DMS79 (cell line): ENCODE results near the gene DMRTA1.
"Not testable (repeated sequence)": the region's sequence is repeated elsewhere in the genome, so short reads cannot be mapped to it uniquely, and the experiment has no call there.

Experiments
- DNase-seq: peaks from one replicate; lab custom pipeline; 2025; lab: John Stamatoyannopoulos, UW

The DMRTA1 gene

GRCh38 chr9:22457448-22457847, 10.8 kb downstream of the DMRTA1 start:
- no peak for DNase-seq

GRCh38 chr9:22463205-22463604, 16.6 kb downstream of the DMRTA1 start:
- DNase-seq: no peak

GRCh38 chr9:22469928-22470544, 23.4 kb downstream of the DMRTA1 start:
- no peak for DNase-seq

GRCh38 chr9:22481566-22481965, 34.9 kb downstream of the DMRTA1 start:
- DNase-seq: no peak

GRCh38 chr9:22483528-22484070, 37.0 kb downstream of the DMRTA1 start:
- DNase-seq: no peak

GRCh38 chr9:22496197-22496596, 49.6 kb downstream of the DMRTA1 start:
- DNase-seq: not testable (repeated sequence)
